CD4-positive, alpha-beta T cell treated with Interleukin-10 for 1 hour (primary cell): ENCODE measurements around the gene KIF7.
"Not testable (repeated sequence)": the region's sequence is repeated elsewhere in the genome, so short reads cannot be mapped to it uniquely, and the experiment has no call there.

Experiments used
- DNase-seq: peaks from one replicate; pipeline ENCODE4 v3.0.0-alpha.2; 2020

Gene KIF7, protein sequence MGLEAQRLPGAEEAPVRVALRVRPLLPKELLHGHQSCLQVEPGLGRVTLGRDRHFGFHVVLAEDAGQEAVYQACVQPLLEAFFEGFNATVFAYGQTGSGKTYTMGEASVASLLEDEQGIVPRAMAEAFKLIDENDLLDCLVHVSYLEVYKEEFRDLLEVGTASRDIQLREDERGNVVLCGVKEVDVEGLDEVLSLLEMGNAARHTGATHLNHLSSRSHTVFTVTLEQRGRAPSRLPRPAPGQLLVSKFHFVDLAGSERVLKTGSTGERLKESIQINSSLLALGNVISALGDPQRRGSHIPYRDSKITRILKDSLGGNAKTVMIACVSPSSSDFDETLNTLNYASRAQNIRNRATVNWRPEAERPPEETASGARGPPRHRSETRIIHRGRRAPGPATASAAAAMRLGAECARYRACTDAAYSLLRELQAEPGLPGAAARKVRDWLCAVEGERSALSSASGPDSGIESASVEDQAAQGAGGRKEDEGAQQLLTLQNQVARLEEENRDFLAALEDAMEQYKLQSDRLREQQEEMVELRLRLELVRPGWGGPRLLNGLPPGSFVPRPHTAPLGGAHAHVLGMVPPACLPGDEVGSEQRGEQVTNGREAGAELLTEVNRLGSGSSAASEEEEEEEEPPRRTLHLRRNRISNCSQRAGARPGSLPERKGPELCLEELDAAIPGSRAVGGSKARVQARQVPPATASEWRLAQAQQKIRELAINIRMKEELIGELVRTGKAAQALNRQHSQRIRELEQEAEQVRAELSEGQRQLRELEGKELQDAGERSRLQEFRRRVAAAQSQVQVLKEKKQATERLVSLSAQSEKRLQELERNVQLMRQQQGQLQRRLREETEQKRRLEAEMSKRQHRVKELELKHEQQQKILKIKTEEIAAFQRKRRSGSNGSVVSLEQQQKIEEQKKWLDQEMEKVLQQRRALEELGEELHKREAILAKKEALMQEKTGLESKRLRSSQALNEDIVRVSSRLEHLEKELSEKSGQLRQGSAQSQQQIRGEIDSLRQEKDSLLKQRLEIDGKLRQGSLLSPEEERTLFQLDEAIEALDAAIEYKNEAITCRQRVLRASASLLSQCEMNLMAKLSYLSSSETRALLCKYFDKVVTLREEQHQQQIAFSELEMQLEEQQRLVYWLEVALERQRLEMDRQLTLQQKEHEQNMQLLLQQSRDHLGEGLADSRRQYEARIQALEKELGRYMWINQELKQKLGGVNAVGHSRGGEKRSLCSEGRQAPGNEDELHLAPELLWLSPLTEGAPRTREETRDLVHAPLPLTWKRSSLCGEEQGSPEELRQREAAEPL (N-terminal part only)

GRCh38 chr15:89654847-89655805, at the start of gene KIF7:
Gene KIF7 (minus strand): TSS chr15:89655467. CDS start chr15:89652930, 2,537 bp downstream.
- no peak for DNase-seq

- DNase-seq, result no peak
Measured at GRCh38 chr15:89704411-89704810, 49.1 kb upstream of the KIF7 start.

DNA sequence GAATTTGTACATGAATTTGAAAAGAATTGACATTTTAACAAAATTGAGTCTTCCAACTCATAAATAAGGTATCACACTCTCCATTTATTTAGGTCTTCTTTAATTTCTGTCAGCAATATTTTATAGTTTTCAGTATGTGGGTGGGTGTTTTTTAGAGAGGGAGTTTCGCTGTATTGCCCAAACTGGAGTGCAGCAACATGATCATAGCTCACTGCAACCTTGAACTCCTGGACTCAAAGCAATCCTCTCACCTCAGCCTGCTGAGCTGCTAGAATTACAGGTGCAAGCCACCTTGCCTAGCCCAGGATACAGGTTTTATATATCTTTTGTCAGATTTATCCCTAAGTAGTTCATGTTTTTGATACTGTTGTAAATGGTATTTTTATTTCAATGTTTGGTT, 39.9 kb upstream of the KIF7 start:
- DNase-seq, result no peak

DNA sequence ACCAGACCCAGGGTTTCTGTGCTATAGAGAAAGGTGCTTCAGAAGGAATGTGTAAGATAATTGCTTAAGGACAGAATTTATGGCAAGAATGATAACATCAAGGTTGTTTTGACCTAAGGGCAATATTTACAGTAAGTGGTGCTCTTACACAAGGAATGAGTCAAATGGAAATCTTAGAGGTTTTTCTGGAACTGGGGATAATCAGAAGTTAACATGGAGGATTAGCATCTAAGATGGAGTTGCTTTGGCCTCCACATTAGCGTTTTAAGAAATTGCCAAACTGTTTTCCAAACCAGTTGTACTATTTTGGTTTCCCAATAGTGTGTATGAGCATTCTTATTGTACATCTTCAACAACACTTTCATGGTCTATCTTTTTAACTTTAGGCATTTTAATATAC, 38.4 kb upstream of the KIF7 start:
- DNase-seq, result no peak

DNA sequence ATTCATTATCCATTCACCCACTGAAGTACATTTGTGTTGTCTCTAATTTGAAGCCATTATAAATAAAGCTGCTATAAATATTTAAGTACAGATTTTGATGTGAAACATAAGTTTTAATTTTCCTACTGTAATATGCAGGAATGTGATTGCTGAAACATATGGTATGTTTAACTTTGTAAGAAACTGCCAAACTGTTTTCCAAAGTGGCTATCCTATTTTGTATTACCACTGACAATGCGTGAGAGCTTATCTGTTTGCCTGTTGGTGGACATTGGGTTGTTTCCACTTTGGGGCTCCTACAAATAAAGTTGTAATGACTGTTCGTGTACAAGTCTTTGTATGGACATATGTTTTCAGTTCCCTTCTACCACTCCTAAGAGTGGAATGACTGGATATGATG, 37.8 kb upstream of the KIF7 start:
- no peak for DNase-seq

GRCh38 chr15:89690276-89691218, 35.3 kb upstream of the KIF7 start, which contains the start of the genes PEX11A and WDR93:
Gene PEX11A (minus strand): TSS chr15:89690754. CDS start chr15:89690632, 122 bp downstream.
Gene WDR93 (plus strand): TSS chr15:89690811. CDS start chr15:89701747, 10,936 bp downstream.
- peak; percentile 79 for DNase-seq

DNA sequence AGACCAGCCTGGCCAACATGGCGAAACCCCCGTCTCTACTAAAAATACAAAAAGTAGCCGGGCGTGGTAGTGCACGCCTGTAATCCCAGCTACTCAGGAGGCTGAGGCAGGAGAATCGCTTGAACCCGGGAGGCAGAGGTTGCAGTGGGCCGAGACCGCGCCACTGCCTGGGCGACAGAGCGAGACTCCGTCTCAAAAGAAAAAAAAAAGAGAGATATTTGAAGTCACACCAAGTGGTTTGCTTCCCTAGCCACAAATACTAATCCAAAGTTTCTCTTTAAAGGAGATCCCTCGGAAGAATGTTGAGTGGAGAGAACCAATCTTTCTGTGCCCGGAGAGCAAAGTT, 34.6 kb upstream of the KIF7 start:
- DNase-seq, result not testable (repeated sequence)

GRCh38 chr15:89686522-89686921, 31.3 kb upstream of the KIF7 start:
- DNase-seq, result no peak

DNA sequence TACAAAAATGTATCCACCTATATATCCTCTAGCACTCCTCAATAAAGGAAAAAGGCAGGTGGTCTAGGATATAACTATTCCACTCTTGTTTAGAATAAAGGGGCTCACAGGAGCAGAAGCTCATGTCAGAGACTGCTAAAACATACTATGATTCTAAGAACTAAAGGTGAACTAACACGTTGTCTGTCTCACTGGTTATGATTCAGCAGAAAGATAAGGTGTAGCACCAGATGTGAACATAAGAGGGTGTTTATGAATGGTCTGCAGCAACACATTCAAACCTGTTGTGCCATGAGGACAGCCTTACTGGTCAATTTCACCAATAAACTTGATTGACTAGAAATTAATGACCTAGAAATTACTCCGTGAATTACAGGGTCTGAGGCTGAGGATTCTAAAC, 30.7 kb upstream of the KIF7 start:
- no peak for DNase-seq

- DNase-seq, result no peak
Measured at GRCh38 chr15:89681146-89681545, 25.9 kb upstream of the KIF7 start.

- no peak for DNase-seq
Measured at GRCh38 chr15:89680282-89680873, 25.1 kb upstream of the KIF7 start.

DNA sequence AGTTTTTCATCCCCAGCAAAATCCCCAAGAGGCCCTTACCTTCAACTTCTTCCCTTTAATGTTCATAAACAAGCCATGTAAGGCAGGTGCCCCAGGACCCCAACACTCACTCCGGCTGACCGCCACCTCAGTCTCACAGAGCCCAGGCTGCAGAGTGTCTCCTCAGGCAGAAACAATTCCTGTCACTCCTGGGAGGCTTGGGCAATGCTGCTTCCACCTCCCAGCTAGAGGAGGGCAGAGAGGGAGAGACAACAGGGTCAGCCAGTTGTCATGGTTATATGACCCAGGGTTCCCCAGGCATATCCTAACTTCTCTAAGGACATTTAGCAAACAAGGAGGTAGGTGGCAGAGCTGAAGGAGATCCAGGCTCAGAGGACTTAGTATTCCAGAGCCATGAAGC, 23.9 kb upstream of the KIF7 start, which contains the start of gene PLIN1:
Gene PLIN1 (minus strand): TSS at position 156 of the 400 bp plus-strand sequence. CDS start 1,878 bp downstream, outside the sequence.
- no peak for DNase-seq

- DNase-seq, result no peak
Measured at GRCh38 chr15:89677381-89677780, 22.1 kb upstream of the KIF7 start.

- DNase-seq, result no peak
Measured at GRCh38 chr15:89675606-89676005, 20.3 kb upstream of the KIF7 start.

GRCh38 chr15:89674526-89674925, 19.3 kb upstream of the KIF7 start:
- no peak for DNase-seq

- DNase-seq, result no peak
Measured at GRCh38 chr15:89673165-89673512, 17.9 kb upstream of the KIF7 start.

DNA sequence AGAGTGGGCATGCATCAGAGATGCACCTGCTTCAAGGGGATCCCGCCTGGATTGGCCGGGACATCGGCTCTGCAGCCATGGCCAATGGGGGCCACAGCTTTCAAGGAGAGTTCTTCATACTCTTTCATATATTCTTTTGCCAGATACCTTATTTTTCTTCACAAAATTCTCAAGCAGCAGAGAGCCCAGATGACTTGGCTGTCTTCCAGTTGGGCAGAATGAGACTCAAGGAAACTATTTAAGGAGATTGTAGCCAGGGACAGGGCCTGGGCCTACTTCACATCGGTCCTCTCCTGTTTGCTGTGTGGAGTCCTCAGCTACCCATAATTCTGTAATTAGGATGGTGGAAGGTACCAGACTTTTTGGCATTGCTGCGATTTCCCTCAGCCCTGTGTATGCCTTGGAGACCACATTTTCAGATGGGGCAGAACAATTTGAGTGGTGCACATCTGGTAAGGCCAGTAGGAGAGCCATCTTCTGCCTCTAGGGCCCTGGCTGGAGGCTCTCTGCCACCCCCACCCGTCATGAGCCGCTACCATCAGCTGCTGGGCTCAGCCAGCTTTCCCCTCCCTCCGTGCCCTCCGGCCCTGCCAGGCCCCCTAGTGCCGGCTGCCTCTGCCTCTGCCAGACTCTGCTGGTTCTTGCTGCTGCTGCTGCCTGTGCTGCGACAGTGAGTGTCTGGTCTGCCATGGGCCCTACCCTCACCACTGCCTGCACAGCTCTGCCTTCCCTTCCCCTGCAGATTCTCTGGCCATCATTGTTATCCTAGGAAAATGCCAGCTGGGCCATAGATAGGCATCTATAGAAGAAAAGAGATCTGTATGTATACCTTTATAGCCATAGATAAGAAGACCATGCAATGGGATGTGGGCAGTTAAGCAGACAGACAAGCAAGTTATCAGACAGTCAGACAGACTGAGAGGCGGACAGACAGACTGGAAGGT, 17.2 kb upstream of the KIF7 start:
- no peak for DNase-seq

- no peak for DNase-seq
Measured at GRCh38 chr15:89671687-89672086, 16.4 kb upstream of the KIF7 start.
